GM23248 (cell line): ENCODE data around the gene SPAG7. TPM values are rescaled to one million over a fixed set of nuclear protein-coding genes. Genes with fewer than 3 reads are reported as not detected.
A peak's percentile ranks its signal among the peaks of the same experiment; 100 is the strongest.

Source experiments
- DNase-seq: peaks from one replicate; pipeline ENCODE4 v3.0.0-alpha.2; 2015
- H2AFZ ChIP-seq: fragments of 200-600 bp; sonication (generic); 2 replicates; pipeline ENCODE4 v1.6.1; 2016; ENCODE audit warnings: antibody characterized with exemption
- H3F3A ChIP-seq: fragments of 200-600 bp; sonication (generic); 2 replicates; pipeline ENCODE4 v1.6.1; 2016; ENCODE audit warnings: mild to moderate bottlenecking, antibody characterized with exemption, mixed run types; ENCODE audit not compliant: insufficient read depth
- H3K27ac ChIP-seq: fragments of 200-600 bp; sonication (generic); 2 replicates; pipeline ENCODE4 v1.5.1; 2016; ENCODE audit warnings: mild to moderate bottlenecking
- H3K27me3 ChIP-seq: fragments of 200-600 bp; sonication (generic); replicated peaks from 2 replicates; pipeline ENCODE4 v1.6.1; 2016; ENCODE audit warnings: mild to moderate bottlenecking; ENCODE audit not compliant: insufficient read depth
- H3K36me3 ChIP-seq: fragments of 200-600 bp; sonication (generic); 2 replicates; pipeline ENCODE4 v1.6.1; 2016; ENCODE audit warnings: low read depth, mild to moderate bottlenecking
- H3K4me1 ChIP-seq: fragments of 200-600 bp; sonication (generic); 2 replicates; pipeline ENCODE4 v1.6.1; 2016; ENCODE audit warnings: mild to moderate bottlenecking; ENCODE audit not compliant: insufficient read depth
- H3K4me2 ChIP-seq: fragments of 200-600 bp; sonication (generic); one replicate; pipeline ENCODE4 v1.6.1; 2016; ENCODE audit warnings: mild to moderate bottlenecking; ENCODE audit not compliant: unreplicated experiment
- H3K4me3 ChIP-seq: fragments of 200-600 bp; sonication (generic); 2 replicates; pipeline ENCODE4 v1.5.1; 2016; ENCODE audit warnings: mild to moderate bottlenecking
- H3K79me2 ChIP-seq: fragments of 200-600 bp; sonication (generic); 2 replicates; pipeline ENCODE4 v1.6.1; 2016; ENCODE audit warnings: mild to moderate bottlenecking; ENCODE audit not compliant: insufficient read depth
- H3K9ac ChIP-seq: fragments of 200-600 bp; sonication (generic); 2 replicates; pipeline ENCODE4 v1.6.1; 2016; ENCODE audit warnings: mild to moderate bottlenecking
- H3K9me2 ChIP-seq: fragments of 200-600 bp; sonication (generic); 2 replicates; pipeline ENCODE4 v1.6.1; 2016; ENCODE audit warnings: mixed run types, mild to moderate bottlenecking, moderate library complexity; ENCODE audit not compliant: insufficient read depth
- H3K9me3 ChIP-seq: fragments of 200-600 bp; sonication (generic); one replicate; pipeline ENCODE4 v1.6.1; 2017; ENCODE audit warnings: low read depth
- H4K20me1 ChIP-seq: fragments of 200-600 bp; sonication (generic); 2 replicates; pipeline ENCODE4 v1.6.0; 2016; ENCODE audit not compliant: insufficient read depth
- EZH2 ChIP-seq: fragments of 200-600 bp; sonication (generic); IDR thresholded peaks from 2 replicates; pipeline ENCODE4 v1.6.1; 2018; ENCODE audit warnings: antibody characterized with exemption, mild to moderate bottlenecking; ENCODE audit not compliant: insufficient read depth, poor library complexity, severe bottlenecking
- EZH2phosphoT487 ChIP-seq: fragments of 200-600 bp; sonication (generic); IDR thresholded peaks from 2 replicates; pipeline ENCODE4 v1.6.1; 2018; ENCODE audit warnings: antibody characterized with exemption, moderate library complexity, mild to moderate bottlenecking, low read depth; ENCODE audit not compliant: insufficient read depth
- WGBS, 2 experiments: methylation state at CpG; one replicate each; pipeline ENCODE4 v1.1.6; 2015 to 2017; ENCODE audit warnings: low lambda C conversion rate in 2 of 2, low coverage in 1 of 2; ENCODE audit errors: missing lambda C conversion rate in 2 of 2; 5-methylcytosine and 5-hydroxymethylcytosine counted together
- in situ Hi-C: fragments of 300-500 bp; cut with MboI; formaldehyde crosslinking; loops from 2 replicates; pipeline ENCODE4 v1.15.0; 2020
- polyA plus RNA-seq: library from polyadenylated mRNA; unstranded; fragments of >200 nt; fragmentation: Nextera tagmentation; extraction: Ambion mirVana; gene quantifications from 2 replicates; pipeline ENCODE4 v1.2.1, GENCODE V29; 2016
- total RNA-seq: library from RNA; depleted of rRNA; stranded (reverse); fragments of >200 nt; shearing (Covaris generic); gene quantifications from 2 replicates; pipeline ENCODE4 v1.2.3, GENCODE V29; 2014

The SPAG7 gene
- total and polyA plus RNA-seq, 2 experiments from 2014 or later, result 39.1 to 97.7 TPM

- Histone ChIP-seq H3K27me3 (no peaks in the 10 kb centered on the region), H3K36me3 (no peaks in the 10 kb centered on the region; the same call in 1 of the 2 replicates), H2AFZ (peak overlapping the region; percentile 72), H3K4me3 (peak overlapping the region; percentile 94), H3F3A (no peaks in the 10 kb centered on the region), H3K9ac (peak overlapping the region; percentile 80), H3K9me3 (no peaks in the 10 kb centered on the region), H4K20me1 (no peaks in the 10 kb centered on the region), H3K27ac (0 out of 2 replicates have a peak overlapping the region, but pooled peaks have one; percentile 18), H3K4me2 (peak overlapping the region; percentile 86), H3K4me1 (peaks cover 13% of the 10 kb centered on the region; the same call in 1 of the 2 replicates), H3K79me2 (peaks cover 45% of the 10 kb centered on the region), H3K9me2 (no peaks in the 10 kb centered on the region)
- TF ChIP-seq EZH2 (no peak), EZH2phosphoT487 (no peak)
- no peak for DNase-seq
- in situ Hi-C loops, result no loop called here
- 0 to 1% methylated on average over 20 to 52 of the region's 55 CpGs for WGBS, 2 experiments
Observed at GRCh38 chr17:4998027-4998731, 30.6 kb upstream of the SPAG7 start.

GRCh38 chr17:4997302-4998026 is 29.8 kb upstream of the SPAG7 start, which contains the start of the genes INCA1 and KIF1C:
TSS of gene INCA1 (minus strand) at chr17:4997522. CDS start at chr17:4994437, 3,085 bp downstream.
TSS of gene KIF1C (plus strand) at chr17:4997950. CDS start at chr17:5000247, 2,297 bp downstream.
- DNase-seq, result peak; percentile 97
- no peaks in the 10 kb centered on the region for H3K27me3 ChIP-seq
- peak within 1 kb of the TSS; percentile 94 for H3K4me3 ChIP-seq
- H3K27ac ChIP-seq, result 0 out of 2 replicates have a peak within 1 kb of the TSS, but pooled peaks have one; percentile 18
- no peak for TF ChIP-seq EZH2
- no peak for TF ChIP-seq EZH2phosphoT487
- no peaks in the 10 kb centered on the region for H3F3A ChIP-seq
- H3K4me1 ChIP-seq, result peaks cover 13% of the 10 kb centered on the region; the same call in 1 of the 2 replicates
- H3K36me3 ChIP-seq, result no peaks in the 10 kb centered on the region; the same call in 1 of the 2 replicates
- H3K9ac ChIP-seq, result peak within 1 kb of the TSS; percentile 80
- WGBS, 2 experiments, result 1 to 2% methylated on average over 35 of the region's 93 CpGs
- H4K20me1 ChIP-seq, result no peaks in the 10 kb centered on the region
- H3K4me2 ChIP-seq, result peak within 1 kb of the TSS; percentile 86
- peak within 1 kb of the TSS; percentile 73 for H2AFZ ChIP-seq
- no peaks in the 10 kb centered on the region for H3K9me3 ChIP-seq
- peaks cover 42% of the 10 kb centered on the region for H3K79me2 ChIP-seq
- in situ Hi-C loops, result no loop called here
- no peaks in the 10 kb centered on the region for H3K9me2 ChIP-seq

DNA sequence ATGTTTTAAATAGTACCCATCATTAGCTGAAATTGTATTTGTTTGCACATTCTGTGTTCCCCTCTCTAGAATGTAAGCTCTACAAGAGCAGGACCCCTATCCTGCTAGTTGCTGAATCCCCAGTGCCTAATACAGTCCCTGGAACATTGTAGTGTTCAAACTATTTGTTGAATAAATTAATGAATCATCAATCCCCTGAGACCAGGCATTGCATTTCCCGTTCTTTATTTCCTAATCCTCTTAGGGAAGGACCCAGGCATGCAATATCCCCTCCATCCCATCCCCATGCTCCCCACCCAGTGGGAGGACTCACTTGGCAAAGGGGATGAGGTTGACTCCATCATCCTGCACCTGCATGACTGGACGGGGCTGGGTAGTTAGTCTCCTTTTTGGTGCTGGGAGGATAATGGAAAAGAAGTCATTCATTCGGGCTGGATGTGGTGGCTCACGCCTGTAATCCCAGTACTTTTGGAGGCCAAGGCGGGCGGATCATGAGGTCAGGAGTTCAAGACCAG is 26.5 kb upstream of the SPAG7 start:
- Histone ChIP-seq H3K27ac (no peak overlapping the region), H3K79me2 (peaks cover 13% of the 10 kb centered on the region), H2AFZ (no peak overlapping the region), H3K4me1 (no peaks in the 10 kb centered on the region), H3K4me2 (no peak overlapping the region), H3K9me3 (no peaks in the 10 kb centered on the region), H4K20me1 (no peaks in the 10 kb centered on the region), H3K9ac (no peak overlapping the region), H3K4me3 (no peak overlapping the region), H3K27me3 (no peaks in the 10 kb centered on the region), H3K9me2 (no peaks in the 10 kb centered on the region), H3F3A (peaks cover 6% of the 10 kb centered on the region; the same call in 1 of the 2 replicates), H3K36me3 (no peaks in the 10 kb centered on the region)
- WGBS, 2 experiments, result 88 to 93% methylated on average over 6 of the region's 6 CpGs
- no peak for DNase-seq
- in situ Hi-C loops, result no loop called here
- no peak for TF ChIP-seq EZH2

- Histone ChIP-seq H3K36me3 (no peaks in the 10 kb centered on the region), H3K79me2 (peaks cover 38% of the 10 kb centered on the region), H3K27me3 (no peaks in the 10 kb centered on the region), H2AFZ (peak overlapping the region; percentile 88), H3K9ac (peak overlapping the region; percentile 83), H3F3A (peaks cover 6% of the 10 kb centered on the region; the same call in 1 of the 2 replicates), H3K4me2 (peak overlapping the region; percentile 87), H3K9me2 (no peaks in the 10 kb centered on the region), H3K4me1 (peaks cover 9% of the 10 kb centered on the region), H3K9me3 (no peaks in the 10 kb centered on the region), H3K27ac (peak overlapping the region; percentile 51), H4K20me1 (no peaks in the 10 kb centered on the region), H3K4me3 (peak overlapping the region; percentile 81)
- 1 to 2% methylated on average over 27 to 30 of the region's 30 CpGs for WGBS, 2 experiments
- in situ Hi-C loops, result no loop called here
- no peak for TF ChIP-seq EZH2
- TF ChIP-seq EZH2phosphoT487, result no peak
- peak; percentile 50 for DNase-seq
Observed at GRCh38 chr17:4987767-4988567, 20.4 kb upstream of the SPAG7 start.
